HG03460 (cell line): ENCODE results near the gene PLCH1.

Experiments used
- ATAC-seq: cut with Tn5 transposase; IDR thresholded peaks from one replicate; pipeline ENCODE4 v1.9.1; 2021; ENCODE audit not compliant: unreplicated experiment

The PLCH1 gene

GRCh38 chr3:155356594-155357370, 388.1 kb downstream of the PLCH1 start:
- ATAC-seq: no peak

- ATAC-seq: no peak
Observed at GRCh38 chr3:155354658-155355057, 390.2 kb downstream of the PLCH1 start.

- no peak for ATAC-seq
Observed at GRCh38 chr3:155352900-155353490, 391.9 kb downstream of the PLCH1 start.

GRCh38 chr3:155350571-155350970, 394.3 kb downstream of the PLCH1 start:
- ATAC-seq: no peak

- ATAC-seq: no peak
Observed at GRCh38 chr3:155347901-155348300, 397.0 kb downstream of the PLCH1 start.

- no peak for ATAC-seq
Observed at GRCh38 chr3:155342344-155342743, 402.5 kb downstream of the PLCH1 start.

GRCh38 chr3:155339052-155339451, 405.8 kb downstream of the PLCH1 start:
- no peak for ATAC-seq

GRCh38 chr3:155335724-155336354, 409.0 kb downstream of the PLCH1 start:
- ATAC-seq: no peak

GRCh38 chr3:155334914-155335723, 409.8 kb downstream of the PLCH1 start:
- peak; percentile 79 for ATAC-seq

GRCh38 chr3:155334215-155334913, 410.5 kb downstream of the PLCH1 start:
- no peak for ATAC-seq

GRCh38 chr3:155332716-155333115, 412.2 kb downstream of the PLCH1 start:
- no peak for ATAC-seq

GRCh38 chr3:155331078-155331477, 413.8 kb downstream of the PLCH1 start:
- no peak for ATAC-seq

GRCh38 chr3:155330370-155330769, 414.5 kb downstream of the PLCH1 start:
- no peak for ATAC-seq

GRCh38 chr3:155329513-155330048, 415.3 kb downstream of the PLCH1 start:
- no peak for ATAC-seq

- no peak for ATAC-seq
Observed at GRCh38 chr3:155327871-155328270, 417.0 kb downstream of the PLCH1 start.

- no peak for ATAC-seq
Observed at GRCh38 chr3:155327430-155327829, 417.4 kb downstream of the PLCH1 start.

GRCh38 chr3:155326901-155327300, 418.0 kb downstream of the PLCH1 start:
- ATAC-seq: no peak

- ATAC-seq: no peak
Observed at GRCh38 chr3:155326244-155326643, 418.6 kb downstream of the PLCH1 start.
